ENCODE results near the gene STRIP2. TPM values are rescaled to one million over a fixed set of nuclear protein-coding genes. Genes with fewer than 3 reads are reported as not detected.

STRIP2 gene
- total RNA-seq, 1 experiment from 2014 or later = 10.8 TPM

GRCh38 chr7:129458171-129458570 is 23.9 kb downstream of the STRIP2 start:
- RAD21 ChIA-PET (ENCODE audit: low non-redundant PET in 1 of 2, low total read pairs in 2 of 2, uncharacterized antibody in 2 of 2, unreplicated experiment in 2 of 2) = no interaction called here
- CTCF ChIA-PET = no interaction called here
- no peak overlapping the region for H3K9ac ChIP-seq (ENCODE audit: low read length)
- ATAC-seq (no peak), DNase-seq (ENCODE audit: low read depth, low spot score) (no peak)
- H3K4me2 ChIP-seq (ENCODE audit: low read length) = no peak overlapping the region
- H3K4me1 ChIP-seq (ENCODE audit: control insufficient read depth in 1 of 2, insufficient read depth in 2 of 2, low read length in 2 of 2) = peaks cover 7 to 19% of the 10 kb centered on the region in 2 experiments
- POLR2A ChIA-PET = no interaction called here
- no peak overlapping the region for H3K4me3 ChIP-seq (replicated peaks in 1 of 2; ENCODE audit: low read depth in 1 of 2, low read length in 2 of 2)
- H3K36me3 ChIP-seq (ENCODE audit: control insufficient read depth in 1 of 2, insufficient read depth in 2 of 2, low read length in 2 of 2) = peaks cover 12 to 39% of the 10 kb centered on the region in 2 experiments
- TF ChIP-seq EZH2 (IDR thresholded peaks at IDR 0.05) (no peak), ELF1 (IDR thresholded peaks at IDR 0.05; ENCODE audit: borderline replicate concordance, low read depth) (no peak), SRF (IDR thresholded peaks at IDR 0.05; ENCODE audit: low read depth) (no peak), SIN3A (IDR thresholded peaks at IDR 0.05; ENCODE audit: low read depth) (no peak), TCF7L2 (IDR thresholded peaks at IDR 0.05; ENCODE audit: borderline replicate concordance, extremely low read depth, insufficient read depth, insufficient read length) (no peak), FOSL1 (IDR thresholded peaks at IDR 0.05; ENCODE audit: low read depth) (no peak), POLR2AphosphoS5 (IDR thresholded peaks at IDR 0.05; ENCODE audit: low read depth, low read length) (no peak), YY1 (IDR thresholded peaks at IDR 0.05; ENCODE audit: extremely low read depth, insufficient replicate concordance, low read depth, low read length) (no peak), CTCF (IDR thresholded peaks at IDR 0.05 in 2 of 3, conservative IDR thresholded peaks at IDR 0.05 in 1 of 3; ENCODE audit: borderline replicate concordance in 1 of 3, insufficient read depth in 1 of 3, low read depth in 2 of 3, low read length in 2 of 3) (no peak), CBX3 (IDR thresholded peaks at IDR 0.05; ENCODE audit: low read depth) (no peak)
- no TSS peak for BruUV-seq (replicated peaks)
- no peaks in the 10 kb centered on the region for H3K27me3 ChIP-seq (ENCODE audit: insufficient read depth, low read length)
- no peaks in the 10 kb centered on the region for H4K20me1 ChIP-seq (ENCODE audit: insufficient read depth)
- H3K9me3 ChIP-seq (ENCODE audit: control insufficient read depth in 1 of 2, insufficient read depth in 1 of 2, low read depth in 1 of 2, low read length in 2 of 2) = no peaks in the 10 kb centered on the region
- no peak overlapping the region for H2AFZ ChIP-seq (ENCODE audit: low read depth, low read length, poor library complexity, severe bottlenecking)
- no peaks in the 10 kb centered on the region for H3K79me2 ChIP-seq (ENCODE audit: insufficient read depth, low read length)
- H3K9me2 ChIP-seq (ENCODE audit: insufficient read depth) = no peaks in the 10 kb centered on the region
- no peak overlapping the region for H3K27ac ChIP-seq (ENCODE audit: low read depth, low read length)
- intact Hi-C loops (cut with micrococcal nuclease) = no loop called here
